Pulmonary artery endothelial cell (primary cell): Measurements from ENCODE around the gene DGCR6. TPM values are rescaled to one million over a fixed set of nuclear protein-coding genes. Genes with fewer than 3 reads are reported as not detected.
"Not testable (repeated sequence)": the region's sequence is repeated elsewhere in the genome, so short reads cannot be mapped to it uniquely, and the experiment has no call there.

ENCODE experiments used
- DNase-seq: peaks from one replicate; pipeline ENCODE4 v3.0.0-alpha.2; 2011; ENCODE audit warnings: low read depth, low spot score
- total RNA-seq: library from RNA; depleted of rRNA; stranded (reverse); fragments of >200 nt; gene quantifications from 2 replicates; pipeline ENCODE4 v1.2.3, GENCODE V29; 2014

DGCR6 gene
- 0.26 and 0.35 TPM in 2 replicates for total RNA-seq

DNA sequence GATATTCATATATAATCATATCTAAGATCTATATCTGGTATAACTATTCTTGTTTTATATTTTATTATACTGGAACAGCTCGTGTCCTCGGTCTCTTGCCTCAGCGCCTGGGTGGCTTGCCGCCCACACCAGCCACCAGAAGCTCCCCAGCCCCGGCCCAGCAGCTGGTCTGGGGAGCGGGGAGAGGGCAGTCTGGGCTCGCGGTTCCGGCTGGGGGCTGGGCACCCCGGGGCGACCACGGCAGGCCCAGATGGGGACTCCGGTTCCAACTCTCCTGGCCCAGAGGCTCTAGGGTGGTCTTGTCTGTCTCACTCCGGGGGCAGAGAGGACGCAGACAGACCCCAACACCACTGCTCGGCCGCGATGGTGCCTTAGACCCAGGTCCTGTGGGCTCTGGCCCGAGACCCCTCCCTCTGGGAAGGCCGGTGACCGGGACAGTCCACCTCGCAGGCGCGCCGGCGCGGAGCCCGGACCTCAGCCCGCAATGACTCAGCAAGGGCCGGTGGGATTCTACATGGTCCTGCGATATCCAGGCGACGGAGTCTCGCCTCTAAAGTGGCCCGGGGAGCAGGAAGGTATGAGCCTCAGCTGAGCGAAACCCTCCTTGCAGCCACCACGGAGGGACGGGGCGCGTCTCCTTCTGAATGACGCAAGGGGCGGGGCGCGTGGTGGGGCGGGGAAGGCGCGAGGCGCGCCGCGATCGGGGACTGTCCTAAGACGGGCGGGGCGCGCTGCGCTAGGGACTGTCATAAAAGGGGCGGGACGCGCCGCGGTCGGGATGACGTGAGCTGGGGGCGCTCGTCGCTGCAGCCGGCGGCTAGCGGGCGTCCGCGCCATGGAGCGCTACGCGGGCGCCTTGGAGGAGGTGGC lies at the start of gene DGCR6:
TSS of gene DGCR6 (plus strand) at position 781 of the 870 bp plus-strand sequence. CDS start at position 836, 55 bp downstream.
- no peak for DNase-seq

DNA sequence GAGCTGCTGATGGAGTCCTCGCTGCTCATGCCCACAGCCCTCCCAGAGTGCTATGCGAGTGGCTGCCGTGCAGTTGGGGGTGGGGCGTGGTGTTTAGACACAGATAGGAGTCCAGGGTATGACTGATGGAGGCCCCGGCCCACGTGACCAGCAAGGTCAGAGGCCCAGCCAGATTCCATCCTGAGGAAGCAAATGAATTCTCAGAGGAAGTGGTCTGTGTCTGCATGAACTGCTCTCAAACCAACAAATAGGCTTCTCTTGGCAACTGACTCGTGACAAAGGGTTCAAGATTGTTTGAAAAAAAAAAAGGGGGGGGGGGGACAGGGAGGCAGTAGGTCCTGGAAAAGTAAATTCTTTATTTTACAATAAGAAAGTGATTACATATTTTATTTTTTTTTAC lies 46.8 kb upstream of the DGCR6 start:
- DNase-seq = not testable (repeated sequence)

DNA sequence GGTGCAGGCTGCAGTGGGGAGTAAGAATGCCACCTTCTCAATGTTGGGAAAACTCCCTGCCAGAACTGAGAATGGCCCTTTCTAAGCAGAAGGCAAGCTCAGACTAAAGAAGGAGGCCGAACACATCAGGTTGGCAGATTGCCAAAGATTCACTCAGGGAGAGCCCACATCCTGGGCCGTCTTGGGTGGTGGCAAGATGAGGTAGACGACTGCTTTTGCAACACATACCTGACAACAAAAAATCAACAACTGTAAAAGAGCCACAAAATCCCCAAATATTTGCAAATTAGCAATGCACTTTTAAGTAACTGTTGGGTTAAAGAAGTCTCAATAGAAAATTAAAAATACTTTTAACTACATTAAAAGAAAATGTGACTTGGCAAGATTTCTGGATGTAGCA lies 24.9 kb upstream of the DGCR6 start:
- not testable (repeated sequence) for DNase-seq

DNA sequence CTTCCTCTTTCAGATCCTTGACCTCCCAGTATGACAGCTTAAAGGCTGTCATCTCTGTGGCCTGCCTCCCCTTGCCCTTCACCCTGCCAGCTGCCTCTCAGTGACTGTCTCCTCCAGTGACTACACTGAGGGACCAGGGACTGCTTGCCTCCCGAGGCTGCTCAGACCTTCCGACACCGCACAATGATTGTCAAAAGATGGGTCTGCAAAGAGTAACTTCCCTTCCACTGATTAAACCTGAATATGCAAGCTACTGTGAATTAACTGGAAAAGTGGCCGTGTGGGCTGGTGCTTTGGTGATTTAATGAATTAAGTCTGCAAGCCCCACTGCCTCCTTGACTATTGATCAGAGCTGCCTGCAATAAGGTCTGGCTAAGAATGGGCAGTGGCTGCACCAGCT lies 21.7 kb upstream of the DGCR6 start:
- not testable (repeated sequence) for DNase-seq

DNA sequence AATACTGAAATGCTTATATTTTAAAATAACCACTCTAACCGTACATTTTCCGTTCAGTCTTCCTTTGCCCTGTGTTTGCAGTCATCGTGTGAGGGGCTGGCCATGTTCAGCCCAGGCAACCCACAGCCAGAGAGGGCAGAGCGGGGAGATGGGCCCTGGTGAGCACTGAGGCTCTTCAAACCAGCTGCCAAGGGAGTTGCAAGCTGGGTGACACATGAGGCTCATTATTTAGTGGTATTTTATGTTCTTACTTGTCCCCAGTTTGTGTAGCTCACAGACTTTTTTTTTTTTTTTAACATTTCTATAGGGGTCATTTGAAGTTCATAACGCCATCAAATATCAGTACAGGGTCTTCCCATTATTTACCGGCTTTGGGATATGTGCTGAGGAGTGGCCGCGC lies 18.0 kb upstream of the DGCR6 start:
- no peak for DNase-seq

DNA sequence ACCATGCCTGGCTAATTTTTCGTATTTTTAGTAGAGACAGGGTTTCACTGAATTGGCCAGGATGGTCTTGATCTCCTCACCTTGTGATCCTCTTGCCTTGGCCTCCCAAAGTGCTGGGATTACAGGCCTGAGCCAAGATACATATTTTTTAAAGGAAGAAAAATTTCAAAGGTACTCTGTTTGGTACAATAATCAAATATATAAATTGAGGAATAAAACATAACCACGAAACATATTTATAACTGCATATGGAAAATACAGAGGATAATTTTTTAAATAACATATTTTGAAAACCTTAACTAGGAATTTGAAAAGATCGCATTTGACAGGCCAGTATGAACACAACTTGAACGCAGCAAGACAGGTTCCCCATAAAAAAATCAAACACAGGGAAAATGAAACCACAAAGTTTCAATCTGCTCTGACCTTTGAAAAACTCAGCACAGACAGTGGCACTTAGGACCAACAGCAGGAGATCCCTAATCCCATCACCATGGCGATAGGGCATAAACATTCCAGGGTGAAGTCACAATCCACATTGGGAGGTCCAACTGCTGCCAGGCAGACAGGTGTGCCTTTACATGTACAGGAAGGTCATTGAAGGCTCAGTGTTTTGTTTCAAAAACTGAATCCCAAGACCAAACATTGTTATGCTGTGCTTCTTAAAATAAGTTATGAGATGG lies 15.5 kb upstream of the DGCR6 start:
- not testable (repeated sequence) for DNase-seq

DNA sequence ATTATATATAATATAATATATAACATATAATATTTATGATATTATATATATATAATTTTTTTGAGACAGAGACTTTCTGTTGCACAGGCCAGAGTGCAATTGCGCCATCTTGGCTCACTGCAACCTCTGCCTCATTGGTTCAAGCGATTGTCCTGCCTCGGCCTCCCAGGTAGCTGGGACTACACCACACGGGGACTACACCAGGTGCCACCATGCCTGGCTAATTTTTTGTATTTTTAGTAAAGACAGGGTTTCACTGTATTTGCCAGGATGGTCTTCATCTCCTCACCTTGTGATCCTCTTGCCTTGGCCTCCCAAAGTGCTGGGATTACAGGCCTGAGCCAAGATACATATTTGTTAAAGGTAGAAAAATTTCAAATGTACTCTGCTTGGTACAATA lies 12.3 kb upstream of the DGCR6 start:
- DNase-seq = not testable (repeated sequence)

DNA sequence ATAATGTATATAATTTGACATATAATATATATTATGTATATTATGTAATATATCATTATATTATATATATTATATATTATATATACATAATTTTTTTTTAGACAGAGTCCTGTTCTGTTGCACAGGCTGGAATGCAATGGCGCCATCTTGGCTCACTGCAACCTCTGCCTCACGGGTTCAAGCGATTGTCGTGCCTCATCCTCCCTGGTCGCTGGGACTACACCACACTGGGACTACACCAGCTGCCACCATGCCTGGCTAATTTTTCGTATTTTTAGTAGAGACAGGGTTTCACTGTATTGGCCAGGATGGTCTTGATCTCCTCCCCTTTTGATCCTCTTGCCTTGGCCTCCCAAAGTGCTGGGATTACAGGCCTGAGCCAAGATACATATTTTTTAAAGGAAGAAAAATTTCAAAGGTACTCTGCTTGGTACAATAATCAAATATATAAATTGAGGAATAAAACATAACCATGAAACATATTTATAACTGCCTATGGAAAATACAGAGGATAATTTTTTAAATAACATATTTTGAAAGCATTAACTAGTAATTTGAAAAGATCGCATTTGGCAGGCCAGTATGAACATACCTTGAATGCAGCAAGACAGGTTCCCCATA lies 10.0 kb upstream of the DGCR6 start:
- DNase-seq = not testable (repeated sequence)

DNA sequence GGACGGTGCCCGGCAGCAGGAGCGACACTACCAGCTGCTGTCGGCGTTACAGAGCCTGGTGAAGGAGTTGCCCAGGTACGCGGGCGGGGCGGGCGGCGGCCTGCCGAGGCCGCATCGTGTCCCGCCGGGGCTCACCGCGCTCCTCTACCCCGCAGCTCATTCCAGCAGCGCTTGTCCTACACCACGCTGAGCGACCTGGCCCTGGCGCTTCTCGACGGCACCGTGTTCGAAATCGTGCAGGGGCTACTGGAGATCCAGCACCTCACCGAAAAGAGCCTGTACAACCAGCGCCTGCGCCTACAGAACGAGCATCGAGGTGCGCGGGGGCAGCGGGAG lies 258 bp downstream of the DGCR6 start:
- not testable (repeated sequence) for DNase-seq

DNA sequence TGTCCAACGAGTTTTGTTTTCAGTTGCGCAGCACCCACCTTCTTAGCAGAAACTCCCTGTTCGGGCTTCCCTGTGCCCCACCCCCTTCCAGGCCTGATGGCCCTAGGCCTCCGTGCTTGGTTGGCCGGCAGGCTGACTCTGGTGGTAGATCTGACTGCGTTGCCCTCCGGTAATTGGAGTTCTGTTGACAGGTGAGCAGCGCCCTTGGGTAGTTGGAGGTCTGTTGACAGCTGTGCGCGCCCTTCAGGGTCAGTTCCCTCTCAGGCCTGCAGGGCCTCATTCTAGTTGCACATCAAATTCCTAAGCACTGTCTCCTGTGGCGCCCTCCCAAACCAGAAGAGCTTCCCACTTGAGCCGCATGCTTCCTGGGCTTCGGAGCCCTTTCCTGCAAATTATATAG lies 776 bp downstream of the DGCR6 start:
- DNase-seq = no peak

DNA sequence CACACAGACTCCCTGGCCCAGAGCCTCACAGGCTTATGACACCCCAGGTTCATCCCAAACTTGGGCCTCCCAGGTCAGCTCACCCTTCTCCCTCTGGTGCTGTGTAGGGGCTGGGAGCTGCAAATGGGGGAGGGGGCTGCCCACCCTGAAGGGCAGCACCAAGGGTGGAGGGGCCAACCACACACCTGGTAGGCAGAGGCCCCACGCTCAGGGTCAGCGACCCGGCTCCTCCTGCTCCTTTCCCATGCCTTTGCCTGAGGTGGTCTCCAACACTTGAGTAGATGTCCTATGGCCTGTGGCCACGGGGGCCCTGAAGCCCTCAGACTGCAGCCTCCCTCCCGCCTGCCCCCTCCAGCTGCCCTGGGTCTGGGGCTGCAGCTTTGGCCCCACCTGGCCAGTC lies 3.4 kb downstream of the DGCR6 start:
- no peak for DNase-seq

DNA sequence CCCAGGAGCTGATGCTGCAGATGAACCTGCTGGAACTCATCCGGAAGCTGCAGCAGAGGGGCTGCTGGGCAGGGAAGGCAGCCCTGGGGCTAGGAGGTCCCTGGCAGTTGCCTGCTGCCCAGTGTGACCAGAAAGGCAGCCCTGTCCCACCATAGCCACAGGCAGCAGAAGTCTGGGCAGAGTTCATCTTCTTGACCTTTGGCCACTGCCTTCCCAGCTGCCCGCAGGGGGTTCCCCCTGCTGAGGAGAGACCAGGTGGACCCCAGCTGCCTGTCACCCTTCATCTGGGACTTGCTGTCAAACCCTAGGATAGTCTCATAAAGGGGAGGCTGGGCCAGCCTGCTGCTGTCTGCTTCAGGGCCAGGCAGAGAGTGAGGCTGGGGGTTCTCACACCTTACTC lies 5.4 kb downstream of the DGCR6 start:
- DNase-seq = not testable (repeated sequence)

DNA sequence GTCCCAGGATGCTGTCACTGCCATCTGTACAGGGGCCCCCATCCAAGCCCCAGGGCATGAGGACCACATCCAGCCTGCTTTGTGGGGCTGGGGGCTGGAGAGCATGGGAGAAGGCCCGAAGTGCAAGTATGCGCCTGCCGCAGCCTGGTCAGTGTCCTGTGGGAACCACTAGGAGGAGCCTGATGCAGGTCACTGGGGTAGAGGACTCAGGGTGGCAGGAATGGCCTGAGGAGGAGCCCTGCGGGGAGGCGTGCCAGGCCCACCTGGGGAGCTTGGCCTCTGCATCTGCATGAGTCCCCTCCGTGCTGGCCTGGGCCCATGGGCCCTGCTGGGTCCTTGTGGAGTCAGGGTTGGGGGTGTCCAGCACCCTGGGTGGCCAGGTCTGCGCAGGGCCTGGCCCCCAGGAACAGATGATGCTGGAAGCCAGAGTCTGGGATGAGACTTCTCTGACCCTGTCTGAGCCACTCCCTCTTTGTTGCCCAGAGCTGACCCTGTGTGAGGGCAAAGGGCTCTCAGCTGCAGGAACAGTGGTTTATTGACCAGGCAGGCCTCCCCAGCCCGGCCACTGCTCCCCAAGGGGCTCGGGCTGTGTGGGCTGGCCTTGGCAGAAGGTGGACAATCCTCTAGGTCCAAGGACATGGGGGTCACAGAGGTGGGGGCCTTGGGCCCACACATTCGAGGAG lies 6.3 kb downstream of the DGCR6 start:
- DNase-seq = not testable (repeated sequence)

DNA sequence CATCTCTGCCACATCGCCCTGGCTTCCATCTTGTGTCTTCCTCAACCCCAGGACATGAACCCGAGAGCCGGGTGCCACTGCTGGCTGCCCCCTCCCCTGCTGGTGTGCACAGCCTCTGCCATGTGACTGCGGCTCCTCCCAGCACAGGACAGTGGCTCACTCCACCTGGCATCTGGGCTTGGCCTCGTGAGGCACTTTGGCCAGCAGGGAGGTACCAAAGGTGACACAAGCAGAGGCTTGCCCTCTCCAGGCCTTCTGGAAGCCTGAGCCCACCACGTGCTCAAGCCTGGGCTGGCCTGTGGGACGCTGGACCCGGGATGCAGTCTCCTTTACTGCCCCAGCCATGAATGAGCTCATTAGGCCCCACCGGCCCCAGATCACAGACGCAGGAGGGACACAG lies 8.4 kb downstream of the DGCR6 start:
- DNase-seq = not testable (repeated sequence)

DNA sequence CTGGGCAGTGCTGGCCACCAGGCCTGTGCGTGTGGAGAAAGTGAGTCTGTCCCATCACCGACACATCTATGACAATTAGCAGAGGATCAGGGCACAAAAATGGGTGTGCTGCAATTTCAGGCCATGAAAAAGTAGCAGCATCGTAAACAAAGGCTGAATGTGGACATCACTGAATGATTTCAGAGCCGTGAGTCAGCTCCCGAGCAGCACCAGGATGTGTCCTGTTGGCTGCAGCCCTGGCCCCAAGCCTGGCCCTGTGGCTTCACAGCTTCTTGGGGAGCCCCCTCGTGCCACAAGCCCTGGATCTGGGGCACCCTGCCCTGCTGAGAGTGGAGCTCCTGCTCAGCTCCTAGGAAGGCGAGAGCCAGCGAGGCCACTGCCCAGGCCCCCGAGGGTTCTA lies 9.4 kb downstream of the DGCR6 start:
- not testable (repeated sequence) for DNase-seq

DNA sequence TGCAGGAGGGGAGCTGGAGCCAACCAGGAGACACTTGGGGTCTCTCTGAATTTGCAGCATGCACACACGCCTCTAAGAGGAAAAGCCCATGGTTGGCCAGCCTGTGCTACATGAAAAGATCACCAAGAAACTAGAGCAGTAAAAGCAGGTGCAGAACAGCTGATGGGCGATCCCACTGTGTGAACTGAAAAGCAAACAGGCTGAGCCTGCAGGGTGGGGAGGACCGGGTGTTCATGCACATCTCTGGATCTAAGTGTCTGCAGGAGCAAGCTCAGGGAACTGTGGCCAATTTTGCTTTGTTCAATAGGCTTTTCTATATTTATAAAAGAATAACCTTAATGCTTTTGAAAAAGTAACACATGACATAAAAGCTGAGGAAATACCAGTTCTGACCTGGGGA lies 11.7 kb downstream of the DGCR6 start:
- not testable (repeated sequence) for DNase-seq

DNA sequence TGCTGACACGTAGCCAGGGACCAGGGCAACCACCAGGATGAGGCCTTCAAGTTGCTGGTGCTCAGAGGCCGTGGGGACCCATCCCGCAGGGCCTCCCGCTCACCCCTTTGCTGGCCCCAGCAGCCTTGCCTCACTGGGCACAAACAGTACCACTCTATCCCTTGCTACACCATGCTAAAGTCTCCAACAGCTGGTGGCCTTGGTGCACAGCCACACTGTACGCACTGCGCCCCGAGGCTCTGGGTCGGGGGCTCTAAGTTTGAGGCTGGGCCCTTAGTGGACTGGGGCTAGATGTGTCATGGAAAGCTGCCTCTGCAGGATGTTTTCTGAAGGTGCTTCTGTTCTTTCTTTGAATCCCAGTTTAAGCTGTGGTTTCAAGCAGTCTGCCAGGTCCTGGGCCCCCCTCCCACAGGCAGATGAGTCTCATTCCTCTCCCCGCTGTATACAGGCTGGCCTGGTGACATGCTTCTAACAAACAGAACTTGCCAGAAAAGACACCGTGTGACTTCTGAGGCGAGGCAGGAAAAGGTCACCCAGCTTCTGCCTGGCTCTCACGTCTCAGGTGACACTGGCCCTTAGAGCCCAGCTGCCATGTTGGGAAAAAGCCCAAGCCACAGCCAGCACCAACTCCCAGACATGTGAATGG lies 14.3 kb downstream of the DGCR6 start:
- not testable (repeated sequence) for DNase-seq

DNA sequence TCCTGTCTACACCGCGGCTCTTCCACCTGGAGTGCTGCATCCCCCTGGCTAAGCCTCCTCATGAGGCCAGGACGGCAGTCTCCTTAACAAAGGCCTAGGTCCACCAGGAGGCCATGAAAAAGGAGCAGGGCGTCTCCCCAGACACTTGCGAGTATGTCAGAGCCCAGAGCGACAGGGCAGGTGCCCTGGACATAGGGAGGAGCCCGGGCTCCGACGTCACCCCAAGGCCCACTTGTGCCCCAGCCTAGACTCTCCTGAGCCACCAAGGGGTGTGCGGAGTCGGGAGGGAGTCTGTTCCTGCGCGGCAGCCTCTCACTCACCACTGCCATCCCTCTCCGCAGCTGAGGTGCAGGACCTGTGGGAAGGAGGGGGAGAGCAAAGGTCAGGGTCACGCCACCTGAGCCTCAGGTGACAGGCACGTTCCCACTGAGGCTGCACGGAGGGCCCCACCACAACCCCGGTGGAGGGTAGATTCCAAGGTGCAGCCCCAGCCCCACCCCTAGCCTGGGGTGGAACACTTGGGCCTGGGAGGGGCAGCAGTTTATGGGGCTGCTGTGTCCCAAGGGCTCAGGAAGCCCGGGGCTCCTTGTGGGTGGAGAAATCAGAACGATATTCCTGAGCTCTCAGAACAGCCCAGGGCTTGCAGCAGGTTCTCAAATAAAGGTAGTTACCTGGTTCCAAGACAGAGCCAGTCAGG lies 19.4 kb downstream of the DGCR6 start:
- DNase-seq = no peak

DNA sequence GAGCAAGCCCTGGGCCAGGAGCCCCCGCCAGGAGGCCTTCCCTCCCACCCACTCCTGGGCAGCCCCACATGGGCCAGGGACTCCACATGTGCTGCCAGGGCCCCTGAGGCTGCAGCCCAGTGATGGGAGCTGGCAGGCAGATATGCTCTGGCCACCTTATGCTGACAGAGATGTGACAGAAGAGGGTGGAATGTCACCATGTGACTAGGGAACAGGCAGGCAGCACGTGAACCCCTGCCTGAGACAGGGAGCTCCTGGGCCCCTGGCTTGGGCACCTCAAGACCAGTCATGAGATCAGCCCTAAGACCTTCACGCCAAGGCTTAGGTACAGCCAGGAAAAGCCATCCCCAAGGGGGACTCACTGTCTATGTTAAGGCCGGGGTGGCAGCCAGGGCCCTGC lies 20.9 kb downstream of the DGCR6 start:
- DNase-seq = no peak

DNA sequence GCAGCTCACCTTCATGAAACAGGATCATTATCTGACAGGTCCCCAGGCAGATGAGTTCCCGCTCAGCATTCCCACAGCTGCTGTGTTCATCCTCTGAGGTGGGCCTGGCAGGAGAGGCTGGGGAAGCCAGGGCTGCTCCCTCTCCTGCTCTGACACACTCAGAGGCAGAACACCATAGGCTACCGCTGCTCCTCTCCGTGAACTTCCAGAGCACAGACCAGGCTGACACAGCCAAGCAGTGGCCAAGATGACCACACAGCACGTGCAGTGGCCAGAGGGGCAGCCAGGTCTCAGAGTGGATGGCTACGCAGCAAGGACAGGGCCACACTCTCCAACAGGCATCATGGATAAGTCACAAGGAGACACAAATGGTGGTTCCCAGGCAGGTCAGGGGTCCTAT lies 21.5 kb downstream of the DGCR6 start:
- no peak for DNase-seq

DNA sequence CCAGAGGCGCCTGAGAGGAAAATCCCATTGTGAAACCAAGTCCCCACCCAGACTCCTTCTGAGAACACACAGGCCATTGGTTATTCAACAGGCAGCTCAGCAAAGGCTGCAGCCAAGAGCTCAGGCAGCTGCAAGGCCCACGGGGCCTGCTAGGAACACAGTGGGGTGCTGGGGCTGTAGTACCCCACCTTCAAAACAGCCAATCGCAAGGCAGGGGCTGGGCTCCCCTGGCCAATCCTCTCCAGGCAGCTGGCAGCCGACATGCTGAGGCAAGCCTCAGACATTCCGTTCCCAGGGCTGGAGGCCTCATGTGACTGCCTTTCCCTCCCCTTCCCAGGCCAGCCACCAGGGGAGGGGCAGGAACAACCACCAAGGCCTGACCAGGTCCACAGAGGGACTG lies 23.3 kb downstream of the DGCR6 start:
- no peak for DNase-seq
